HT1080 (cell line): ENCODE measurements around the gene ADCY6. TPM values are rescaled to one million over a fixed set of nuclear protein-coding genes. Genes with fewer than 3 reads are reported as not detected.

Experiments
- DNase-seq: peaks from one replicate; pipeline ENCODE4 v3.0.0-alpha.2; 2015; ENCODE audit warnings: low read depth
- polyA plus RNA-seq, 2 experiments: library from polyadenylated mRNA; depleted of rRNA; stranded (reverse); fragments of >200 nt; gene quantifications; 2 replicates each; pipeline ENCODE4 v1.2.3, GENCODE V29; 2015
- total RNA-seq: library from RNA; depleted of rRNA; stranded (reverse); fragments of >200 nt; shearing (Covaris generic); gene quantifications from 2 replicates; pipeline ENCODE4 v1.2.3, GENCODE V29; 2014; rRNA removed

The ADCY6 gene
- 14.5 and 15.6 TPM in 2 replicates for total RNA-seq
- polyA plus RNA-seq (2015; cell fraction: cytosol; rRNA removed): 11.9 and 12.3 TPM in 2 replicates
- 40.2 and 40.3 TPM in 2 replicates for polyA plus RNA-seq (2015; cell fraction: nucleus; rRNA removed)

DNA sequence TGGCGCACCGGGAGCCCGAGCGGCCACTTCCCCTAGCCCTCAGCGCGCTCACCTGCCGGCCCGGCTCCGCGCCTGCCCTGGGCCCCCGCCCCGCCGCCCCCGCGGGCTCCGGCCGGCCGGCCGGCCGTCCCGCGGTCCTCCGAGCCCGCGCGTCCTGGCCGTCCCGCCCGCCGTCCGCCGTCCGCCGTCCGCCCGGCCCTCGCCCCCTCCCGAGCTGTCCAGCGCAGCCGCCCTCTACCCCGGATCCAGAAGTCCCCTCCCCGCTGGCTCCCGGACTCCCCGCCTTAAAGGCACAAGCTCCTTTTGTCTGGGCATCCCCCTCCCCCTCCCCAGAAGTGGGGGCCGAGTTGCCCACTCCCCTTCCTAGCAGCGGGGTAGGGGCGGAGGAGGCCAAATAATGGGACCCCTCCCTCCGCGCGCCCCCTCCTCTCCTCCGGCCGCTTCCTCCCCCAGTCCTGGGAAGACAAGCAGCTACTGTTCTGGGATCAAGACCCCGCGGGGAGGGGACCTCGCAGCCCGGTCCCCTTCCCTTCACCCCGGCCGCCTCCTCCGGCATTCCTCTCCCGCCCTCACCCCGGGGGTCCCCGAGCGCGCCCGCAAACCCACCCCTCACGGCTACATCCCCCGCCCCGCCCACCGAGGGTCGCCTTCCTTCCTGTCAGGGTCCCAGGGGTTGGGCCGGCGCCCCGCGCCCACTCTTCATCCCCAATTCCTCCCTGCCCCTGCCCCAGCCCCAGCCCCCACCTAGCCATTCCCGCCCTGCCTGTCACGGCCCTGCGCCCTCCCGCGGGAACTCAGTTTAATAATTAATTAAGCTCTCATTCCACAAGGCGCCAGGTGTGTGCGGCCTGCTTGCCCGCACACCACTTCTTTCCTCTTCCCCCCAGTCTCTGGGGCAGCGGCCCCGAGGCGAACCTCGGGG is at the start of gene ADCY6:
ADCY6 (minus strand) TSS at position 236 of the 922 bp plus-strand sequence. CDS start 5,655 bp downstream, outside the sequence.
- peak; percentile 28 for DNase-seq

DNA sequence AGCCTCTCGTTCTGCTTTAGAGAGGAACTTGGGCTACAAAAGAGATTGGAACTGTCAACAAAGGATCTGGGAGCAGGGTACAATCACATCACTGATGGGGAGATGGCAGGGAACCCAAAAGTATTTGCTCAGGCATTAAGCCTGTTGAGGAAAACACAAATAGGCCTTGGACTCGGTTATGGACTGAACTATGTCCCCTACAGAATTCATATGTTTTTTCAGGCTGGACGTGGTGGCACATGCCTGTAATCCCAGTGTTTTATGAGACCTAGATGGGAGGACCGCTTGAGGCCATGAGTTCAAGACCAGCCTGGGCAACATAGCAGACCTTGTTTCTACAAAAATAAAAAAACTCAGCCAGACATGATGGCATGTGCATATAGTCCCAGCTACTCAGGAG is 49.2 kb upstream of the ADCY6 start:
- DNase-seq: no peak

DNA sequence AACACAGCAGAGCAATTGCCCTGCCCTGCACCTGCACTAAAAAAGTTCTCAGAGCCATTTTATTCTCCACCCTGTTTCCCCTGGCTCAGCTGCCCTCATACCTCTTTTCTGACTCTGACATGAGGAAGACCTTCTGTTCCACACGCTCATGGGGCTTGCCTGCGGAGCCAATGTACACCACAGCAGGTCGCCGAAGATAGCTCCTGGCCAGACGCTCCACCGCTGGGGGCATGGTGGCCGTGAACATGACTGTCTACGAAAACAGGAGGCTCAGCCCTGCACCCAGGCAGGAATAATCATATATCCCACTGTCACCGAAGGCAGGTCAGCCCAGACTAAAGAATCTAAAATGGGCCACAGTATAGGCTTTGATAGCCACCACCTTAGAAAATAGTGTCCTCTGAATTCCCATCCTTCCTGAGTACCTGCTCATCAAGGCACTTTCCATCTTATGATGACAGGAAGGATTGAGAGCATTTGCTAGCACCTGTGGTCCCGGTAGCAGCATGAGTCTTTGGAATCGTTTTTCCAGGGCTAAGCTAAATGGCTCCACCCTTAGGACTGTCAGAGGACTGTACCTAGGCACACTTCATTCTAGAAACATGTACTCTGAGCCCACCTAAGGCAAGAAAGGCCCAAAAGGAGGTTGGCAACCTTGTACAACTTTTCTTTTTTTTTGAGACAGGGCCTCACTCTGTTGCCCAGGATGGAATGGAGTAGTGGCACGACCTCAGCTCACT is 43.6 kb upstream of the ADCY6 start:
- no peak for DNase-seq

DNA sequence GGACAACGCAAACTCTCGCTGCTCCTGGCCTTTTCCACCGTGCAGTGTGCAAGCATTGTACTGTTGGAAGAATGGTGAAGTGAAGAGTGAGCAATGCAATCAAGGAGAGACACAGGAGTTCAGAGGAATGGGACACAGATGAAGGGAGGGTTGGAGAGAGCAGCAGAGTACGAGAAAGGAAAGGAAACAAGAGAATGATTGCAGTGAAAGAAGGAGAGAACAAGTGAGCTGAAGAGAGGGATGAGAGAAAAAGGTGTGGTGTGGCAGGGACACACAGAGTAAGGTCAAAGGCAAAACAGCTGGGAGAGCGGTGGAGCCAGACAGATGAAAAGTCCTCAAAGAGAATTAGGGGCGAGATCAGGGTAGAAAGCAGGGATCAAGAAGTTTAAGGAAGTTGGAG is 42.4 kb upstream of the ADCY6 start:
- DNase-seq: no peak

DNA sequence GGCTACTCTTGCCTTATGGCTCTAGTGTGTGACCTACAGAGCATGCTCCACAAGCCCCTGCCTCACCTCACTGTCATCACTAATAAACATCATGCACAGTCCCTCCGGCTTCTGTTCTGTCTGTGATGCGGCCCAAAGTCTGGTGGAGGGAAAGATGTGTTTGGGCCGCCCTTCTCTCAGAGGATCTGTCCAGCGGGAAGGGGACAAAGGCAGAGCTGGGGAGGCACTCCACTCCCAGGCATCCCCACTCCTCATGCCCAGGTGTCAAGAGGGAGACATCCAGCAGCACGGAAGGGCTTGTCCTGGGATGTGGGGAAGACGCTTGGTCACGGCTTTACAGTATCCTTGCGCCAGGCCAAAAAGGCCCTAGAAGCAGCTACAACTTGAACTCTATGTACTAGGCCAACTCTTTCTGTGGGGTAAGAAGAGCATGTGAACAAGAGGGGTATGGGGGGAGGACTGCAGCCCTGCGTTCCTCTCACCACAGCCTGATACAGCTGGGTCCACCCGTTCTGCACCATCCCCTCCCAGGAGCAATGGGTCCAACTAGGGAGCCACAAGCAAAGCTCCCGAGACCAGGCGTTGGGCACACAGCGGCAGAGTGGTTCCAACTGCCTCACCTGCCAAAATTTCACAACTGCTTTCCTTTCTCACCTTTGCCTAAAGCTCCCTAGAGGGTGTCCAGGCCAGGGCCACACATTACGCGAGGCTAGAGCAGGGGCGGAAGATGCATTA is 40.1 kb upstream of the ADCY6 start:
- no peak for DNase-seq

DNA sequence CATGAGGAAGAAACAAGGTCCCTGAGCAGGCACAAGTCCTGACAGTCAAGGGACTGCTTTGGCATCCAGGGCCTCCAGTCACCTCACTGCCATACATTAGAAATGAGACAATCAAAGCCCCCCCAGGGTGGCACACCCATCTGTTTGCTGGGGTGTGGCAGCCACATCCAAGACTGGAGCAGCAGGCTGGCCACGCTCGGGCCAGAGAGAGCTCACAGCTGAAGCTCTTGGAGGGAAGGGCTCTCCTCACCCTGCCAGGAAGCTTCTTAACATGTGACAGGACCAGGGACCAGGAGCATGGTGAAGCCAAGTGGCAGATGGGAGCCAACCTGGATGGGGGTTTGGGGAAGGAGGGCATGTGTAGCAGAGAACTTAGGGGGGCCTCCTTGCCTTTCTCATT is 39.4 kb upstream of the ADCY6 start:
- no peak for DNase-seq

DNA sequence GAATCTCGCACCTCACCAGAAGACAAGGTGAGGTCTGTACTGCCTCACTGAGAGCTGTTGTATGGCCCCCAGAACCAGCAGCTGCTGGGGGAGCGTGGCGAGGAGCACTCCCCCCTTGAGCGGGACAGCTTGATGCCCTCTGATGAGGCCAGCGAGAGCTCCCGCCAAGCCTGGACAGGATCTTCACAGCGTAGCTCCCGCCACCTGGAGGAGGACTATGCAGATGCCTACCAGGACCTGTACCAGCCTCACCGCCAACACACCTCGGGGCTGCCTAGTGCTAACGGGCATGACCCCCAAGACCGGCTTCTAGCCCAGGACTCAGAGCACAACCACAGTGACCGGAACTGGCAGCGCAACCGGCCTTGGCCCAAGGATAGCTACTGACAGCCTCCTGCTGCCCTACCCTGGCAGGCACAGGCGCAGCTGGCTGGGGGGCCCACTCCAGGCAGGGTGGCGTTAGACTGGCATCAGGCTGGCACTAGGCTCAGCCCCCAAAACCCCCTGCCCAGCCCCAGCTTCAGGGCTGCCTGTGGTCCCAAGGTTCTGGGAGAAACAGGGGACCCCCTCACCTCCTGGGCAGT is 38.7 kb upstream of the ADCY6 start:
- DNase-seq: no peak

DNA sequence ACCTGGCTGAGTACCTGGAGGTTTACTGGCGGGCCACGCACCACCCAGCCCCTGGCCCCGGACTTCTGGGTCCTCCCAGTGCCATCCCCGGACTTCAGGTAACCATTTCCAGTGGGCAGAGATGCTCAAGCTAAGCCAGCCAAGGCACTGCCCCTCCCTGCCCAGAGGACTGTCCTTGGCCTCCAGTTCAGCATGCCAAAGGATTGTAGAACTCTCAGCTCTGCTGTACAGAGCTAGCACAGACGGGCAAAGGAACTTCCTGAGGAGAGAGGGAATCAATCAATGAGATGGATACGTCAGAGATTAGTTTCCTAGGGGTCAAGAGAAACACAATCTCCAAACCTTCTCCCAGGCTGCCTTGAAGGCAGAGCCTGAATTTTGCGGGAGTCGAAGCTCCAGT is 38.1 kb upstream of the ADCY6 start:
- no peak for DNase-seq

DNA sequence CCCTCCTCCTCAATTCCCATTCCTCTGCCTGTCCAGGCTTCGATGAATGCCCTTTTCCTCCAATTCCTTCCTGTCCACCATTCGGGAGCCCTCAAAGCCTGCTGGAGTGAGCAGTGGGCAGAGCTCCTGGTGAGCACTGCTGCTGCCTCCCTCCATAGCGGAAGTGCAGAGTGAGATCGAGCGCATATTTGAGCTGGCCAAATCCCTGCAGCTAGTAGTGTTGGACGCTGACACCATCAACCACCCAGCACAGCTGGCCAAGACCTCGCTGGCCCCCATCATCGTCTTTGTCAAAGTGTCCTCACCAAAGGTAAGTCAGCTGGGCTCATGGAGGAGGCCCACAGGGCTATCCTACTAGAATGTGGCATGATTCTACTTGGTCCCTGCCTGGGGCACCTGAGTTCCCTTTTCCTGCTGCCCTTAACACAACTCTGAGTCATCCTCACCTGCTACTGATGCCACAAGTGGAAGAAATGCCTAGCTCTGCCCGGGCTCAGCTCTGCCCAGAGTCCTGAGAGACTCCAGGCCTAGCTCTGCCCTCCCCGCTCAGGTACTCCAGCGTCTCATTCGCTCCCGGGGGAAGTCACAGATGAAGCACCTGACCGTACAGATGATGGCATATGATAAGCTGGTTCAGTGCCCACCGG is 37.4 kb upstream of the ADCY6 start:
- DNase-seq: no peak

DNA sequence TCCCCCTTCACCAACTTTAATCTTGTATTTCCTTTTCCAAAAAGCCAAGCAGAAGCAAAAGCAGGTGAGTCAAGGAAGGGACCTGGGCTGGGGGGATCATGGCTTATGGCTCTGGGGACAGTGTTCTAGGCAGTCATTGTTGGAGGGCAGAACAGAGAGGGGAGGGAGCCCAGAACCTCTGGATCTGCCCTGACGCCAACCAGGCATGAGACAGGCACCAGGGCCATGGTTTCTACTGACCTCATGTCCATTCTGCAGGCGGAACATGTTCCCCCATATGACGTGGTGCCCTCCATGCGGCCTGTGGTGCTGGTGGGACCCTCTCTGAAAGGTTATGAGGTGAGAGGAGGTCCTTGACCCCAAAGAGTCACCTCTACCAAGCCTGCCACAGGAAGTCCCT is 36.0 kb upstream of the ADCY6 start:
- DNase-seq: no peak

DNA sequence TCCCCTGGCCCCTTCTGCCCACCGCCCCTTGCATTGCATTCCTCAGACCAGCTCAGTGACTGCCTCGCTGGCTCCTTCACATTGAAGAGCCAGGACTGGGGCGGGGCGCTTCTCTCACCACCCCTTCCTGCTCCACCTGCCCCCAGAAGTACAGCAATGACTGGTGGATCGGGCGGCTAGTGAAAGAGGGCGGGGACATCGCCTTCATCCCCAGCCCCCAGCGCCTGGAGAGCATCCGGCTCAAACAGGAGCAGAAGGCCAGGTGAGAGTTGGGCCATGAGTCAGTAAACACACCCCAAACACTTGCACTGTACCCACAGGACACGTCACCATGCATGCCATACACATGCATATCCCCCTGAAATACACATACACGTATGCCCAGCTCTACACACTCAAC is 35.2 kb upstream of the ADCY6 start:
- DNase-seq: no peak

DNA sequence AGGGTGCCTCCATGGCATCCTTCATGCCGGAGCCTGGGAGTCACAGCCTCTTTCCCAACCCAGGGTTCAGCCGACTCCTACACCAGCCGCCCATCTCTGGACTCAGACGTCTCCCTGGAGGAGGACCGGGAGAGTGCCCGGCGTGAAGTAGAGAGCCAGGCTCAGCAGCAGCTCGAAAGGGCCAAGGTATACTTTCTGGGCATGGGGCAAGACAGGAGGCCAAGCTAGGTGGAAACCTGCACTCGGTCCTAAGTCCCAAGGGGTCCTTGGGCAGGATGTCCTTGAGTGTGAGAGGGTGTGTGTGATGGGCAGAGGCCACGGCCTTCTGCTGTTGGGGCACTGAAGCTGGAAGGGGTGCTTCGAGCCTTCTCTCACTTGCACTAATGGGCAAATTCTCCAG is 34.4 kb upstream of the ADCY6 start:
- DNase-seq: no peak

DNA sequence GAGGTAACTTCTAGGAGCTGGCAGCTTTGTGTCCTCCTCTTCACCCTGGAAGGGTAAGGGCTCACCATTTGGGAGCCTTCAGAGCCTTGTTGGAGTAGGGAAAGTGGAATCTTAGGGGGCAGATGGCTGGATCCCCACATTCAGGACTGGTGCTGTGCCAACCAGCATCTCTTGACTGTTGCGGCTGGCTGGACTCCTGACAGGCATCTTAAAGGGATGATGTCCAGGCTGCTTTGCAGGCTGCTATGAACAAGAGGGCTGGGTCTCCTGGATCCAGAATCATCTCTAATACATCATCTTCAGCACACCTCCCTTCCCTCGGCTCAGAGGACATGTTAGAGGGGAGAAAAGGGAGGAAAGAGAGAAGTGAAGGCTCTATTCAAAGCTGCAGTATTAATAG is 33.8 kb upstream of the ADCY6 start:
- no peak for DNase-seq

DNA sequence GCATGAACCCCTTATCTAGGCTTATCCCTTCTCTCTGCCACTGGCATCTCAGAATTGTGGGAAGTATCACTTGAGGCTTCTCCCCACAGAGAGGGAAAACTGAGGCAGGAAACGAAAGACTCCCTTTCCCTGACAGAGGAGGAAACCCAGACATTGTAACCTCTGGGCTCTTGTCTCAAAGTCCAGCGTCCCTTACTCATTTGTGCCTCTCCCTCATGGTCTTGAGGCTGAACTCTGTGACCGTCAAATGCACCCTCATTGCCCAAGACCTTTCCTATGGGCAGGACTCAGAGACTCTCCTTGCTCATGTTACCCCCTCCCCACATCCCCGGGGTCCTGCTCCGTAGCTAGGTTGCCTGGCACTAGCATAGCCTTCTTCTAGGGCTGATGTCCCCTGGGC is 33.2 kb upstream of the ADCY6 start:
- DNase-seq: no peak

DNA sequence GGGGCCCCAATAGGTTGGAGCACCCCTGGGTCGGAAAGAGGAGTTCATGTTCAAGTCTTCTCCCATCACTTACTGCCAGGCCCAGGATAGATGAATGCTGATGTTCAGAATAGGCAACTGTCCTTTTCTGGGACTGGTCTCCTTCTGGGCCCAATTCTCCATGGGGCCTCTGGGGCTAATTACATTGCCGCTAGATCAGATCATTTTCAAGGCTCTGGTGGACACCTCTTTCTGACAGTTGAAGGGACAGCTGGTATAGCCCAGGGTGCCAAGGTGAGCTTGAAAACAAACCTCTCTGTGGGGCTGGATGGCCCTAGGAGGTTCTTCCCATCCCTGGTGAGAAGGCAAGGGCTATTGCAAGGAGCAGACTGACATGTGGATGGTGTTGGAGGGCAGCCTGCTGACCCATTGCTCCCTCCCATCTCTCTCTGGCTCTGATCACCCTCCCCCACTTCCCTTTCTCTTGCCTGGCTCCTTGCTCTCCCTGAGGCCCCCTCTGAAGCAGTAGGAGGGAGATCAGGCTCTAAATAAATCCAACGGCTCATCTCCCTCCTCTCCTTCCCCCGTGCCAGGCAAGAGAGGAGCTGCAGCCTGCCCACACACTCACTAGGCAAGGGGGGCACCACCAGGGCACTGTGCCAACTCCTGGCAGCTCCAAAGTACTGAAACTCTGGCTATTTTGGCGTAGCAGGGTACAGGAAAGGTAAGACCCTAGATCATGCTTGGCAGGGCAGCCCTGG is 31.3 kb upstream of the ADCY6 start:
- no peak for DNase-seq

DNA sequence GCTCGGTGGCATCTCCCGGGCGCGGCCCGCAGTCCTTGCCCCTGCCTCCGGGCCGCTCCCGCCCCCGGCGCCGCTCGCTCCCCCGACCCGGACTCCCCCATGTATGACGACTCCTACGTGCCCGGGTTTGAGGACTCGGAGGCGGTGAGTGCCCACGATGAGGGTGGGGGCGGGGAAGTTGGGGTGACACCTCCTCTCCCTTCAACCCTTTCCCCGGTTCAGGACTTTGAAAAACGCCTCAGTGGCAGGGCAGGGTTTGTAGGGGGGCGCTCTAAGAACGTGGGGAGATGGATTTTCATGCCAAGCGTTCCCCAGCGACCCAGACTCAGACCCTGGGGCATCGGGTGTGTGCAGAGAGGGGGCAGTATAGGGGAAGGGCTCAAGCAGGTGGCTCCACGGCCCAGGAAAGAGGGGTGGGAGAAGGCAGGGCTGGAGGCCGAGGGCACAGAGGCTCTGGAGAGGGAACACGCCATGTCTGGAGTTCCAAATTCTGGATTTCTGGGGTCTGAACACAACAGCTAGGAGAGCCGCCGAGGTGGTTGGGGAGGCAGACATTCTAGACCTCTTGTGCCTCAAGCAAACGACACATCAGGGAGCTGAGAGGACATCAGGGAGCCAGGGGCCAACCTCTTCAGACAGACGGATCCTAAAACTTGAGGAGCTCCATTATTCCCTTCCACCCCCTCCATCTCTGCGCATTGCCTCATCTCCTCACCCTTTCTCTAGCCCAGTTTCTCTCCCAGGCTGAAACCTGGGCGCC is 30.1 kb upstream of the ADCY6 start:
- no peak for DNase-seq

DNA sequence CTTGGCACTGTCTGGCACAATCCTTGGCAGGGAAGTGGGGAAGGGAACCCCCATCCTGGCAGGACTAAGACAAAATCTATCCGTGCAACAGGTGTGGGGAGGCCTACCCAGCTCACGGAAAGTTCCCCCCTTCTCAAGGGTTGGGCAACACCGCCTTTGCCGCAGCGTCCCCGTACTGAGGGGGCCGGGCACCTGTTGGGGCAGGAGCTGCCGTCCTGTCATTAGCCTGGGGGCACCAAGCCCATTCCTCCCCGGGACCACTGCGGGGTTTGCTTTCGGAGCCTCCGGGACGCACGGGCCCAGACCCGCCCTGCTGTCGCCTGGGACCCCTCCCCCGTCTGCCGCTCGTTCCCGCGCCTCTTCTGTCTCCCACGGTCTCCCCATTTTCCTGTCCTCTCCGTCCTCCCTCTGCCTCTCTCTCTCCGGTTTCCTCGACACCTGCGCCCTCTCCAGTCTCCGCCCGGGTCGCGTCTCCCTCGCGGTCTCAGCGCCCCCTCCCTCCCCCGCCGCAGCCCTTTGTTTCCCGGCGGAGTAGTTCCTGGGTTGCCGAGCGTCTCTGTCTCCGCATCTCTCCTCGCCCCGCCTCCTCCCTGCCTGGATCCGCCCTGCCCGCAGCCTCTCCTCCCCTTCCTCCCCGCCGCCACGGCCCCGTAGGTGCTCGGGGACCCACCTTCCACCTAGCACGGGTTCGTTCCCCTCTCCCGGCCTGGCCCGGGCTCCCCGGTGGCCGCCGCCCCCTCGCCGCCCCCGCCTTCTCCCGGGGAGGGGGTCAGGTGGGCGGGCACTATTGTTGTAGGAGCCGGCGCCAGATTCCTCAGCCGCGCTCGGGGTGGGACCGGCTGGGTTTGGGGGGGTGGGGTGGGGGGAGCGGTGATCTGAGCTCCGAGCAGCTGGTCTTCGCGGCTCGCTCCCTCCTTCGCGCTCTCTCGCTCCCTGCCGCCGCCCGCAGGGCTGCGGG is 29.3 kb upstream of the ADCY6 start, which contains the start of gene CACNB3:
CACNB3 (plus strand) TSS at position 624 of the 958 bp plus-strand sequence. CDS start 434 bp downstream, outside the sequence.
- DNase-seq: peak; percentile 50
